ENCODE measurements around the gene KCTD4. TPM values are rescaled to one million over a fixed set of nuclear protein-coding genes. Genes with fewer than 3 reads are reported as not detected.

Gene KCTD4
- total and polyA plus RNA-seq, 10 of the 15 experiments (the other 5 are each of a cell fraction or from before 2014, with no cell fraction given), result 0.09 TPM; not detected in 9

DNA sequence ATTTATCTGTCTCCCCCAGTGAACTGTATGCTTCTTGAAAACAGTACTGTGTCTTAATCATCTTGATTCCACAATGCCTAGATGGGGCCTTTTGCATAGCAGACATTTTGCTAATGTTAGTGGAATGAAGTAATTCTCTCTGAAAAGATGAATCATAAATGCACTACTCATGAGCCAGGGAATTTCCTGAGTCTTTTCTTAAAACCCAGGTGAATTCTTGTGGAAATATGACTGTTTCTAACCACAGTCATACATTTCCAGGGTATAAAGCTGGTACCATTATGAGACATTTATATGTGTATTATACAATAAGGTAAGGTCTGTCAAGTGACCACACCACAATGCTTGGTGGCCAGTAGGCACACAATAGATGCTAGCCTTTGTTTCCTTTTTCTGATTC lies 5.5 kb upstream of the KCTD4 start (continued):
- peak; percentile 70 for TF ChIP-seq EED (IDR thresholded peaks at IDR 0.05; ENCODE audit: low read depth)
- TF ChIP-seq FOXK2 (IDR thresholded peaks at IDR 0.05), result no peak
- TF ChIP-seq BMI1 (IDR thresholded peaks at IDR 0.05; ENCODE audit: borderline replicate concordance), result no peak

DNA sequence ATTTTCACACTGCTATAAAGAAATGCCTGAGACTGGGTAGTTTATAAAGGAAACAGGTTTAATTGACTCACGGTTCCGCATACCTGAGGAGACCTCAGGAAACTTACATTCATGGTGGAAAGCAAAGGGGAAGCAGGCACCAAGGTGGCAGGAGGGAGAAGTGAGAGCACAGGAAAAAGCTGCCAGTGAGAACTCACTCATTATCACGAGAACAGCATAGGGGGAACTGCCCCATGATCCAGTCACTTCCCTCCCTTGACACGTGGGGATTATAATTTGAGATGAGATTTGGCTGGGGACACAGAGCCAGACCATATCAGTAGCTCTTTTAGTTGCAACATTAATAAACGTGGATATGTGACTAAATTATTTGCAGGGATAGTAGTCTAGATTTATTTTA lies 4.3 kb upstream of the KCTD4 start:
- ChIA-PET POLR2A (interaction anchor here (1.1 to 1.3 kb wide), 3 partner anchors 11 to 27 kb away, joined by 3 to 5 read pairs (median 3); no protein-coding TSS in a partner anchor), SMC1A (ENCODE audit: uncharacterized antibody, unreplicated experiment) (interaction anchor here (0.9 to 4.1 kb wide), 5 partner anchors 12 to 37 kb away, joined by 3 to 22 read pairs (median 4); no protein-coding TSS in a partner anchor), CTCF (interaction anchor here (1.0 to 1.7 kb wide), 2 partner anchors 76 to 158 kb away, joined by 3 to 4 read pairs; no protein-coding TSS in a partner anchor), RAD21 (ENCODE audit: unreplicated experiment) (interaction anchor here (1.2 kb wide), 1 partner anchor 12 kb away, joined by 3 read pairs; no protein-coding TSS in a partner anchor)
- ATAC-seq (peak; percentile 42; the same call in 2 of the 3 replicates), DNase-seq (ENCODE audit: low read depth, low spot score) (no peak), FAIRE-seq (no peak)
- BruUV-seq (replicated peaks), result no TSS peak
- H3K27me3 ChIP-seq (replicated peaks in 1 of 2; ENCODE audit: control insufficient read depth in 2 of 2, insufficient read depth in 2 of 2, low read length in 1 of 2), result no peaks in the 10 kb centered on the region
- WGBS (ENCODE audit: insufficient coverage, insufficient replicate concordance, low lambda C conversion rate, missing lambda C conversion rate), result 65% methylated on average over 5 of the region's 5 CpGs
- intact Hi-C loops (cut with micrococcal nuclease; ENCODE audit: unreplicated experiment) (no loop called here), in situ Hi-C loops (cut with MboI) (no loop called here)
- H3K4me2 ChIP-seq (ENCODE audit: control insufficient read depth, insufficient read depth), result no peak overlapping the region
- H3K9ac ChIP-seq (ENCODE audit: control insufficient read depth, insufficient read depth, low read length), result no peak overlapping the region
- no peaks in the 10 kb centered on the region; the same call in 2 of the 3 replicates for H3K9me3 ChIP-seq (replicated peaks; ENCODE audit: control insufficient read depth, insufficient read depth, low read length)
- no peaks in the 10 kb centered on the region; the same call in 1 of the 2 replicates for H3K79me2 ChIP-seq (ENCODE audit: control insufficient read depth, insufficient read depth, low read length)
- no peak overlapping the region for H2AFZ ChIP-seq (ENCODE audit: control insufficient read depth, low read depth, low read length)
- no peaks in the 10 kb centered on the region for H4K20me1 ChIP-seq (ENCODE audit: control insufficient read depth, insufficient read depth)
- peaks cover 2 to 6% of the 10 kb centered on the region in 2 experiments; a peak in 2 of 4 replicates for H3K36me3 ChIP-seq (ENCODE audit: control insufficient read depth in 2 of 2, insufficient read depth in 2 of 2, low read length in 1 of 2)
- no peak overlapping the region for H3K4me3 ChIP-seq
- no peak overlapping the region; the same call in 1 of the 2 replicates for H3K27ac ChIP-seq (ENCODE audit: control insufficient read depth, insufficient read depth)
- H3K4me1 ChIP-seq (ENCODE audit: control insufficient read depth, insufficient read depth, low read length), result peaks cover 3% of the 10 kb centered on the region; the same call in 1 of the 2 replicates
- TF ChIP-seq, protein P1, sequence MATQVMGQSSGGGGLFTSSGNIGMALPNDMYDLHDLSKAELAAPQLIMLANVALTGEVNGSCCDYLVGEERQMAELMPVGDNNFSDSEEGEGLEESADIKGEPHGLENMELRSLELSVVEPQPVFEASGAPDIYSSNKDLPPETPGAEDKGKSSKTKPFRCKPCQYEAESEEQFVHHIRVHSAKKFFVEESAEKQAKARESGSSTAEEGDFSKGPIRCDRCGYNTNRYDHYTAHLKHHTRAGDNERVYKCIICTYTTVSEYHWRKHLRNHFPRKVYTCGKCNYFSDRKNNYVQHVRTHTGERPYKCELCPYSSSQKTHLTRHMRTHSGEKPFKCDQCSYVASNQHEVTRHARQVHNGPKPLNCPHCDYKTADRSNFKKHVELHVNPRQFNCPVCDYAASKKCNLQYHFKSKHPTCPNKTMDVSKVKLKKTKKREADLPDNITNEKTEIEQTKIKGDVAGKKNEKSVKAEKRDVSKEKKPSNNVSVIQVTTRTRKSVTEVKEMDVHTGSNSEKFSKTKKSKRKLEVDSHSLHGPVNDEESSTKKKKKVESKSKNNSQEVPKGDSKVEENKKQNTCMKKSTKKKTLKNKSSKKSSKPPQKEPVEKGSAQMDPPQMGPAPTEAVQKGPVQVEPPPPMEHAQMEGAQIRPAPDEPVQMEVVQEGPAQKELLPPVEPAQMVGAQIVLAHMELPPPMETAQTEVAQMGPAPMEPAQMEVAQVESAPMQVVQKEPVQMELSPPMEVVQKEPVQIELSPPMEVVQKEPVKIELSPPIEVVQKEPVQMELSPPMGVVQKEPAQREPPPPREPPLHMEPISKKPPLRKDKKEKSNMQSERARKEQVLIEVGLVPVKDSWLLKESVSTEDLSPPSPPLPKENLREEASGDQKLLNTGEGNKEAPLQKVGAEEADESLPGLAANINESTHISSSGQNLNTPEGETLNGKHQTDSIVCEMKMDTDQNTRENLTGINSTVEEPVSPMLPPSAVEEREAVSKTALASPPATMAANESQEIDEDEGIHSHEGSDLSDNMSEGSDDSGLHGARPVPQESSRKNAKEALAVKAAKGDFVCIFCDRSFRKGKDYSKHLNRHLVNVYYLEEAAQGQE (IDR thresholded peaks at IDR 0.05; ENCODE audit: low read depth, low read length), result no peak
- peak; percentile 34; the same call in 1 of the 2 replicates for TF ChIP-seq SPI1 (IDR thresholded peaks at IDR 0.05; ENCODE audit: borderline replicate concordance, insufficient read depth, low read depth, low read length)

All from GM12878 (cell line).